ENCODE data around the gene IFNA4.
"Not testable (repeated sequence)": the region's sequence is repeated elsewhere in the genome, so short reads cannot be mapped to it uniquely, and the experiment has no call there.

The IFNA4 gene

GRCh38 chr9:21202105-21202504 lies 14.7 kb upstream of the IFNA4 start, which contains the start of gene IFNA7:
Gene IFNA7 (minus strand): TSS chr9:21202205. CDS start chr9:21202165, 40 bp downstream.
- H3K9me3 ChIP-seq; in situ Hi-C loops (cut with MboI; ENCODE audit: low sequenced_read_pairs); H3K36me3 ChIP-seq (replicated peaks); H3K4me3 ChIP-seq; DNase-seq (ENCODE audit: low spot score in 2 of 2); H3K4me1 ChIP-seq; H3K27me3 ChIP-seq (ENCODE audit: low read depth): not testable (repeated sequence)

- H3K36me3 ChIP-seq (replicated peaks); H3K4me3 ChIP-seq; H3K27me3 ChIP-seq (ENCODE audit: low read depth); H3K9me3 ChIP-seq; in situ Hi-C loops (cut with MboI; ENCODE audit: low sequenced_read_pairs); H3K4me1 ChIP-seq: not testable (repeated sequence)
- peak in 1 of 2 experiments; percentile 40 for DNase-seq (ENCODE audit: low spot score in 2 of 2)
These were observed 7.7 kb upstream of the IFNA4 start for GRCh38 chr9:21194867-21195776.

GRCh38 chr9:21182810-21183736 lies 4.3 kb downstream of the IFNA4 start:
- H3K9me3 ChIP-seq; H3K36me3 ChIP-seq (replicated peaks); H3K4me1 ChIP-seq; H3K4me3 ChIP-seq; H3K27me3 ChIP-seq (ENCODE audit: low read depth); in situ Hi-C loops (cut with MboI; ENCODE audit: low sequenced_read_pairs): not testable (repeated sequence)
- DNase-seq (ENCODE audit: low spot score in 2 of 2) = peak in 1 of 2 experiments; percentile 14

GRCh38 chr9:21174671-21175070 lies 12.7 kb downstream of the IFNA4 start:
- Histone ChIP-seq H3K4me1 (no peaks in the 10 kb centered on the region), H3K4me3 (no peak overlapping the region), H3K27me3 (ENCODE audit: low read depth) (peaks cover 2% of the 10 kb centered on the region; the same call in 1 of the 2 replicates), H3K36me3 (replicated peaks) (no peaks in the 10 kb centered on the region), H3K9me3 (no peaks in the 10 kb centered on the region)
- in situ Hi-C loops (cut with MboI; ENCODE audit: low sequenced_read_pairs) = no loop called here
- DNase-seq (ENCODE audit: low spot score in 2 of 2) = no peak

GRCh38 chr9:21172156-21172555 lies 15.2 kb downstream of the IFNA4 start:
- Histone ChIP-seq H3K4me3 (no peak overlapping the region), H3K27me3 (ENCODE audit: low read depth) (peaks cover 2% of the 10 kb centered on the region; the same call in 1 of the 2 replicates), H3K4me1 (no peaks in the 10 kb centered on the region), H3K36me3 (replicated peaks) (no peaks in the 10 kb centered on the region), H3K9me3 (no peaks in the 10 kb centered on the region)
- in situ Hi-C loops (cut with MboI; ENCODE audit: low sequenced_read_pairs) = no loop called here
- DNase-seq (ENCODE audit: low spot score in 2 of 2) = no peak

- no peaks in the 10 kb centered on the region for H3K9me3 ChIP-seq
- in situ Hi-C loops (cut with MboI; ENCODE audit: low sequenced_read_pairs) = no loop called here
- H3K4me1 ChIP-seq = no peaks in the 10 kb centered on the region
- H3K27me3 ChIP-seq (ENCODE audit: low read depth) = peaks cover 2% of the 10 kb centered on the region; the same call in 1 of the 2 replicates
- no peak for DNase-seq (ENCODE audit: low spot score in 2 of 2)
- H3K4me3 ChIP-seq = no peak overlapping the region
- H3K36me3 ChIP-seq (replicated peaks) = no peaks in the 10 kb centered on the region
These were observed 16.0 kb downstream of the IFNA4 start for GRCh38 chr9:21171351-21171750.

- H3K27me3 ChIP-seq (ENCODE audit: low read depth); H3K4me1 ChIP-seq; in situ Hi-C loops (cut with MboI; ENCODE audit: low sequenced_read_pairs); H3K4me3 ChIP-seq; H3K36me3 ChIP-seq (replicated peaks); DNase-seq (ENCODE audit: low spot score in 2 of 2); H3K9me3 ChIP-seq: not testable (repeated sequence)
These were observed 20.8 kb downstream of the IFNA4 start, which contains the start of gene IFNA21 for GRCh38 chr9:21166560-21166959. Gene IFNA21 (minus strand): TSS chr9:21166660. CDS start chr9:21166612, 48 bp downstream.

- Histone ChIP-seq H3K4me1 (no peaks in the 10 kb centered on the region), H3K9me3 (no peaks in the 10 kb centered on the region), H3K36me3 (replicated peaks) (no peaks in the 10 kb centered on the region), H3K27me3 (ENCODE audit: low read depth) (peaks cover 3% of the 10 kb centered on the region; the same call in 1 of the 2 replicates), H3K4me3 (no peak overlapping the region)
- no peak for DNase-seq (ENCODE audit: low spot score in 2 of 2)
- in situ Hi-C loops (cut with MboI; ENCODE audit: low sequenced_read_pairs) = no loop called here
These were observed 21.9 kb downstream of the IFNA4 start for GRCh38 chr9:21165516-21165915.

- Histone ChIP-seq H3K27me3 (ENCODE audit: low read depth) (no peaks in the 10 kb centered on the region), H3K9me3 (no peaks in the 10 kb centered on the region), H3K4me3 (no peak overlapping the region), H3K36me3 (replicated peaks) (no peaks in the 10 kb centered on the region), H3K4me1 (no peaks in the 10 kb centered on the region)
- in situ Hi-C loops (cut with MboI; ENCODE audit: low sequenced_read_pairs) = no loop called here
- DNase-seq (ENCODE audit: low spot score in 2 of 2) = no peak
These were observed 27.2 kb downstream of the IFNA4 start for GRCh38 chr9:21160178-21160577.

GRCh38 chr9:21155501-21155900 lies 31.9 kb downstream of the IFNA4 start:
- Histone ChIP-seq H3K4me3 (no peak overlapping the region), H3K4me1 (no peaks in the 10 kb centered on the region), H3K9me3 (no peaks in the 10 kb centered on the region), H3K27me3 (ENCODE audit: low read depth) (no peaks in the 10 kb centered on the region), H3K36me3 (replicated peaks) (no peaks in the 10 kb centered on the region)
- in situ Hi-C loops (cut with MboI; ENCODE audit: low sequenced_read_pairs) = no loop called here
- DNase-seq (ENCODE audit: low spot score in 2 of 2) = no peak

GRCh38 chr9:21154018-21154608 lies 33.3 kb downstream of the IFNA4 start:
- Histone ChIP-seq H3K4me3 (no peak overlapping the region), H3K27me3 (ENCODE audit: low read depth) (no peaks in the 10 kb centered on the region), H3K36me3 (replicated peaks) (no peaks in the 10 kb centered on the region), H3K9me3 (no peaks in the 10 kb centered on the region), H3K4me1 (no peaks in the 10 kb centered on the region)
- in situ Hi-C loops (cut with MboI; ENCODE audit: low sequenced_read_pairs) = no loop called here
- DNase-seq (ENCODE audit: low spot score in 2 of 2) = peak in 1 of 2 experiments; percentile 12

- no peak for DNase-seq (ENCODE audit: low spot score in 2 of 2)
- in situ Hi-C loops (cut with MboI; ENCODE audit: low sequenced_read_pairs) = no loop called here
- Histone ChIP-seq H3K27me3 (ENCODE audit: low read depth) (no peaks in the 10 kb centered on the region), H3K9me3 (no peaks in the 10 kb centered on the region), H3K36me3 (replicated peaks) (no peaks in the 10 kb centered on the region), H3K4me1 (no peaks in the 10 kb centered on the region), H3K4me3 (no peak overlapping the region)
These were observed 33.9 kb downstream of the IFNA4 start for GRCh38 chr9:21153336-21154017.

- Histone ChIP-seq H3K27me3 (ENCODE audit: low read depth) (no peaks in the 10 kb centered on the region), H3K4me1 (no peaks in the 10 kb centered on the region), H3K9me3 (no peaks in the 10 kb centered on the region), H3K4me3 (no peak overlapping the region), H3K36me3 (replicated peaks) (no peaks in the 10 kb centered on the region)
- in situ Hi-C loops (cut with MboI; ENCODE audit: low sequenced_read_pairs) = no loop called here
- no peak for DNase-seq (ENCODE audit: low spot score in 2 of 2)
These were observed 42.8 kb downstream of the IFNA4 start for GRCh38 chr9:21144603-21145002.
